Measurements from ENCODE around the gene LRRC58. TPM values are rescaled to one million over a fixed set of nuclear protein-coding genes. Genes with fewer than 3 reads are reported as not detected.

Gene LRRC58
- total RNA-seq, 1 donor = 18.0 TPM

GRCh38 chr3:120281261-120281660 lies 67.9 kb downstream of the LRRC58 start:
- DNase-seq (ENCODE audit: low read depth in 2 of 3, low spot score in 2 of 3) = no peak

- DNase-seq (ENCODE audit: low read depth in 2 of 3, low spot score in 2 of 3) = no peak
Observed at GRCh38 chr3:120280566-120280965, 68.6 kb downstream of the LRRC58 start.

GRCh38 chr3:120280026-120280425 lies 69.1 kb downstream of the LRRC58 start:
- DNase-seq (ENCODE audit: low read depth in 2 of 3, low spot score in 2 of 3) = no peak

GRCh38 chr3:120276767-120277166 lies 72.4 kb downstream of the LRRC58 start:
- no peak for DNase-seq (ENCODE audit: low read depth in 2 of 3, low spot score in 2 of 3)

GRCh38 chr3:120275618-120276017 lies 73.5 kb downstream of the LRRC58 start:
- no peak for DNase-seq (ENCODE audit: low read depth in 2 of 3, low spot score in 2 of 3)

GRCh38 chr3:120274739-120275167 lies 74.4 kb downstream of the LRRC58 start:
- DNase-seq (ENCODE audit: low read depth in 2 of 3, low spot score in 2 of 3) = no peak

Other genes starting within 250 kb of the LRRC58 start
- under 0.01 TPM for gene GPR156, start 64.1 kb downstream of the LRRC58 start, total RNA-seq
- 25.9 TPM for gene FSTL1, start 101.6 kb upstream of the LRRC58 start, total RNA-seq
- 40.1 TPM for gene NDUFB4, start 247.0 kb upstream of the LRRC58 start, total RNA-seq

All from hematopoietic multipotent progenitor cell (in vitro differentiated cells).